HepG2 (cell line): ENCODE data around the gene FAM229A. TPM values are rescaled to one million over a fixed set of nuclear protein-coding genes. Genes with fewer than 3 reads are reported as not detected.

Source experiments
- ARID4A ChIP-seq: sonication (generic); formaldehyde crosslinking; IDR thresholded peaks from 2 replicates; pipeline ENCODE4 v1.5.0; 2020; ENCODE audit warnings: mild to moderate bottlenecking, missing genetic modification reagents, borderline replicate concordance
- ELF3 ChIP-seq: IDR thresholded peaks from 2 replicates; pipeline ENCODE4 v1.6.1; 2016; ENCODE audit warnings: missing genetic modification reagents, missing compliant biosample characterization
- KAT8 ChIP-seq: IDR thresholded peaks from 2 replicates; pipeline ENCODE4 v1.6.1; 2016; ENCODE audit warnings: missing genetic modification reagents, missing compliant biosample characterization
- NAIF1 ChIP-seq: sonication (generic); formaldehyde crosslinking; IDR thresholded peaks from 2 replicates; pipeline ENCODE4 v1.5.0; 2020; ENCODE audit warnings: mild to moderate bottlenecking, missing genetic modification reagents, borderline replicate concordance
- SIX1 ChIP-seq: sonication (generic); formaldehyde crosslinking; IDR thresholded peaks from 2 replicates; pipeline ENCODE4 v1.4.0; 2020; ENCODE audit warnings: missing genetic modification reagents, borderline replicate concordance
- YEATS2 ChIP-seq: sonication (generic); formaldehyde crosslinking; IDR thresholded peaks from 2 replicates; pipeline ENCODE4 v1.4.0; 2020; ENCODE audit warnings: missing genetic modification reagents, borderline replicate concordance
- ZBED4 ChIP-seq: sonication (generic); formaldehyde crosslinking; IDR thresholded peaks from 2 replicates; pipeline ENCODE4 v1.4.0; 2020; ENCODE audit warnings: missing genetic modification reagents, borderline replicate concordance
- ZFP62 ChIP-seq: sonication (generic); formaldehyde crosslinking; IDR thresholded peaks from 2 replicates; pipeline ENCODE4 v1.4.0; 2020; ENCODE audit warnings: missing genetic modification reagents
- ZNF205 ChIP-seq: IDR thresholded peaks from 2 replicates; pipeline ENCODE4 v1.6.1; 2018; ENCODE audit warnings: missing biosample characterization, missing genetic modification reagents
- ZNF260 ChIP-seq: sonication (generic); formaldehyde crosslinking; IDR thresholded peaks from 2 replicates; pipeline ENCODE4 v1.4.0; 2020; ENCODE audit warnings: missing genetic modification reagents, low read depth, mild to moderate bottlenecking, borderline replicate concordance
- ZNF460 ChIP-seq: sonication (generic); formaldehyde crosslinking; IDR thresholded peaks from 2 replicates; pipeline ENCODE4 v1.5.1; 2020; ENCODE audit warnings: missing genetic modification reagents, mild to moderate bottlenecking, borderline replicate concordance
- ZNF543 ChIP-seq: sonication (generic); formaldehyde crosslinking; IDR thresholded peaks from 2 replicates; pipeline ENCODE4 v1.4.0; 2020; ENCODE audit warnings: mild to moderate bottlenecking, missing genetic modification reagents
- polyA plus RNA-seq, 8 experiments: library from polyadenylated mRNA; depleted of rRNA in 3 of 8; stranded (reverse) in 7 of 8; unstranded in 1 of 8; fragments of >200 nt; fragmentation: Illumina TruSeq in 4 of 8; extraction: Trizol in 4 of 8; gene quantifications; 2 replicates each; pipeline versions ENCODE4 v1.2.1 to v1.2.3, GENCODE V29; 2011 to 2016; ENCODE audit warnings: low read depth in 4 of 8, missing spikeins in 1 of 8, mixed read lengths in 1 of 8; ENCODE audit not compliant: insufficient read depth in 1 of 8
- total RNA-seq, 5 experiments: library from RNA; depleted of rRNA; stranded (reverse); fragments of >200 nt; fragmentation: Illumina TruSeq; extraction: Trizol; gene quantifications; 2 replicates each; pipeline ENCODE4 v1.2.3, GENCODE V29; 2016; ENCODE audit warnings: low read depth in 1 of 5
- TF ChIP-seq, protein P1 (sequence below): sonication (generic); formaldehyde crosslinking; IDR thresholded peaks from 2 replicates; pipeline ENCODE4 v1.4.0; 2020; ENCODE audit warnings: missing genetic modification reagents, mild to moderate bottlenecking, borderline replicate concordance
- TF ChIP-seq, protein P2 (sequence below): sonication (generic); formaldehyde crosslinking; IDR thresholded peaks from 2 replicates; pipeline ENCODE4 v1.8.1; 2023; ENCODE audit warnings: mild to moderate bottlenecking, inconsistent platforms, moderate library complexity, missing genetic modification reagents, borderline replicate concordance
- TF ChIP-seq, protein P3 (sequence below): sonication (generic); formaldehyde crosslinking; IDR thresholded peaks from 2 replicates; pipeline ENCODE4 v1.4.0; 2020; ENCODE audit warnings: missing genetic modification reagents

The FAM229A gene
- total and polyA plus RNA-seq, 2 of the 13 experiments (the other 11 are each of a cell fraction or from before 2014, with no cell fraction given), result 3.2 to 17.6 TPM

- TF ChIP-seq YEATS2 (CRISPR knock-in tag) (peak; percentile 64; the same call in 1 of the 2 replicates), ZNF543 (CRISPR knock-in tag) (no peak), ELF3 (CRISPR knock-in tag) (peak; percentile 99), KAT8 (CRISPR knock-in tag) (peak; percentile 78), SIX1 (CRISPR knock-in tag) (peak; percentile 41; the same call in 1 of the 2 replicates), ZNF260 (CRISPR knock-in tag) (no peak), ZBED4 (CRISPR knock-in tag) (peak; percentile 57; the same call in 1 of the 2 replicates), ZNF460 (CRISPR knock-in tag) (no peak; the same call in 1 of the 2 replicates), NAIF1 (no peak), ZFP62 (CRISPR knock-in tag) (no peak), ARID4A (CRISPR knock-in tag) (peak; percentile 47; the same call in 1 of the 2 replicates), ZNF205 (CRISPR knock-in tag) (peak; percentile 77; the same call in 1 of the 2 replicates)
- TF ChIP-seq, protein P1, sequence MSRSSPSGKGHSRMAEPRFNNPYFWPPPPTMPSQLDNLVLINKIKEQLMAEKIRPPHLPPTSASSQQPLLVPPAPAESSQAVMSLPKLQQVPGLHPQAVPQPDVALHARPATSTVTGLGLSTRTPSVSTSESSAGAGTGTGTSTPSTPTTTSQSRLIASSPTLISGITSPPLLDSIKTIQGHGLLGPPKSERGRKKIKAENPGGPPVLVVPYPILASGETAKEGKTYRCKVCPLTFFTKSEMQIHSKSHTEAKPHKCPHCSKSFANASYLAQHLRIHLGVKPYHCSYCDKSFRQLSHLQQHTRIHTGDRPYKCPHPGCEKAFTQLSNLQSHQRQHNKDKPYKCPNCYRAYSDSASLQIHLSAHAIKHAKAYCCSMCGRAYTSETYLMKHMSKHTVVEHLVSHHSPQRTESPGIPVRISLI (CRISPR knock-in tag), result peak; percentile 21; the same call in 1 of the 2 replicates
- TF ChIP-seq, protein P2, sequence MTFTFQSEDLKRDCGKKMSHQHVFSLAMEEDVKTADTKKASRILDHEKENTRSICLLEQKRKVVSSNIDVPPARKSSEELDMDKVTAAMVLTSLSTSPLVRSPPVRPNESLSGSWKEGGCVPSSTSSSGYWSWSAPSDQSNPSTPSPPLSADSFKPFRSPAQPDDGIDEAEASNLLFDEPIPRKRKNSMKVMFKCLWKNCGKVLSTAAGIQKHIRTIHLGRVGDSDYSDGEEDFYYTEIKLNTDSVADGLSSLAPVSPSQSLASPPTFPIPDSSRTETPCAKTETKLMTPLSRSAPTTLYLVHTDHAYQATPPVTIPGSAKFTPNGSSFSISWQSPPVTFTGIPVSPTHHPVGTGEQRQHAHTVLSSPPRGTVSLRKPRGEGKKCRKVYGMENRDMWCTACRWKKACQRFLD (CRISPR knock-in tag), result no peak
- TF ChIP-seq, protein P3, sequence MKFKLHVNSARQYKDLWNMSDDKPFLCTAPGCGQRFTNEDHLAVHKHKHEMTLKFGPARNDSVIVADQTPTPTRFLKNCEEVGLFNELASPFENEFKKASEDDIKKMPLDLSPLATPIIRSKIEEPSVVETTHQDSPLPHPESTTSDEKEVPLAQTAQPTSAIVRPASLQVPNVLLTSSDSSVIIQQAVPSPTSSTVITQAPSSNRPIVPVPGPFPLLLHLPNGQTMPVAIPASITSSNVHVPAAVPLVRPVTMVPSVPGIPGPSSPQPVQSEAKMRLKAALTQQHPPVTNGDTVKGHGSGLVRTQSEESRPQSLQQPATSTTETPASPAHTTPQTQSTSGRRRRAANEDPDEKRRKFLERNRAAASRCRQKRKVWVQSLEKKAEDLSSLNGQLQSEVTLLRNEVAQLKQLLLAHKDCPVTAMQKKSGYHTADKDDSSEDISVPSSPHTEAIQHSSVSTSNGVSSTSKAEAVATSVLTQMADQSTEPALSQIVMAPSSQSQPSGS, result peak; percentile 45; the same call in 1 of the 2 replicates
Observed at GRCh38 chr1:32321712-32322291, 40.5 kb downstream of the FAM229A start (continued).
